Measurements from ENCODE around the gene ANXA2R.
"Not testable (repeated sequence)": the region's sequence is repeated elsewhere in the genome, so short reads cannot be mapped to it uniquely, and the experiment has no call there.

ANXA2R gene

DNA sequence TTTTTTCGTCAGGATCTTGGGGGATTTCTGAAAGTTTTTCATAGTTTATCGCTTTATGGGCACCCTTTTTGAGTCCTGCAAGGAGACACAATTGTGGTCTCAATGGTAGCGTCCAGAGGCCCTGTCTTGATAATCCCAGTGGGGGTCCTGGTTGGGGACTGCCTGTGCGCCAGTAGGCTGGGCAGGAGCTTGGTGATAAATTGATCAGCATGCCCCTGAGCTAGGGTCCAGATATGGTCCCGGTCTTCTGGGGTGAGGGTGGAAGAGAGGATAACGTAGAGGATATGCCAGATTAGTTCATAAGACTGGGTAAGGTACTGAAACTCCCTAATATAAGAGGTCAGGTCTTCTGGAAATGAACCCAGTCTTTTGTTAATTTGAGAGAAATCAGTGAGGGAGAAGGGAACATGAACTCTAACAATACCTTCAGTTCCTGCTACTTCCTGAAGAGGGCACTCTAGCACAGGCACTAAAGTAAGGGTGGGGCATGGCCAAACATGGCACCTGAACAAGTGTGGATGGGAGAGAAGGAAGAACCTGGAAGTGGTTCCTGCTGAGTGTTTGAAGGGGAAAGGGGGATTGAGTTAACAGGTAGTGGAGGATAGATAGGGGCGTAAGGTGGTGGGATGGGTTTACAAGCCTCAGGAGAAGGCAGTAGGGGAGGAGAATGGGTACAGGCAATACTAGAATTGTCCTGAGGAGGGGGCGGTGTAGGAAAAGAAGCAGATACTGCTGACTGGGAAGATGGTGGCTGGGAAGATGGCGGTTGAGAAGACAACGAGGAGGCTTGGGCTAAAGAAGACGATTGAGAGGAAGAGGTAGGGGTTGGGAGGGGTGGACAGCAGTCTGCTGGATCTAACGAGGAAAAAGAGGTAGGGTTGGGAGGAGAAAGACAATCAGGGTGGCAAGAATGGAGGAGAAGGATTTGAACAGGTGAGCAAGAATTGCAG lies 33.8 kb upstream of the ANXA2R start (continued):
- TF ChIP-seq TRIM28 (IDR thresholded peaks at IDR 0.05; ENCODE audit: borderline replicate concordance, low read length) = no peak
- no peak for TF ChIP-seq SP2 (tag by site-specific recombination; IDR thresholded peaks at IDR 0.05)
- TF ChIP-seq, protein P1, sequence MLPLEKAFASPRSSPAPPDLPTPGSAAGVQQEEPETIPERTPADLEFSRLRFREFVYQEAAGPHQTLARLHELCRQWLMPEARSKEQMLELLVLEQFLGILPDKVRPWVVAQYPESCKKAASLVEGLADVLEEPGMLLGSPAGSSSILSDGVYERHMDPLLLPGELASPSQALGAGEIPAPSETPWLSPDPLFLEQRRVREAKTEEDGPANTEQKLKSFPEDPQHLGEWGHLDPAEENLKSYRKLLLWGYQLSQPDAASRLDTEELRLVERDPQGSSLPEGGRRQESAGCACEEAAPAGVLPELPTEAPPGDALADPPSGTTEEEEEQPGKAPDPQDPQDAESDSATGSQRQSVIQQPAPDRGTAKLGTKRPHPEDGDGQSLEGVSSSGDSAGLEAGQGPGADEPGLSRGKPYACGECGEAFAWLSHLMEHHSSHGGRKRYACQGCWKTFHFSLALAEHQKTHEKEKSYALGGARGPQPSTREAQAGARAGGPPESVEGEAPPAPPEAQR (tag by site-specific recombination; IDR thresholded peaks at IDR 0.05) = no peak
- TF ChIP-seq, protein P2, sequence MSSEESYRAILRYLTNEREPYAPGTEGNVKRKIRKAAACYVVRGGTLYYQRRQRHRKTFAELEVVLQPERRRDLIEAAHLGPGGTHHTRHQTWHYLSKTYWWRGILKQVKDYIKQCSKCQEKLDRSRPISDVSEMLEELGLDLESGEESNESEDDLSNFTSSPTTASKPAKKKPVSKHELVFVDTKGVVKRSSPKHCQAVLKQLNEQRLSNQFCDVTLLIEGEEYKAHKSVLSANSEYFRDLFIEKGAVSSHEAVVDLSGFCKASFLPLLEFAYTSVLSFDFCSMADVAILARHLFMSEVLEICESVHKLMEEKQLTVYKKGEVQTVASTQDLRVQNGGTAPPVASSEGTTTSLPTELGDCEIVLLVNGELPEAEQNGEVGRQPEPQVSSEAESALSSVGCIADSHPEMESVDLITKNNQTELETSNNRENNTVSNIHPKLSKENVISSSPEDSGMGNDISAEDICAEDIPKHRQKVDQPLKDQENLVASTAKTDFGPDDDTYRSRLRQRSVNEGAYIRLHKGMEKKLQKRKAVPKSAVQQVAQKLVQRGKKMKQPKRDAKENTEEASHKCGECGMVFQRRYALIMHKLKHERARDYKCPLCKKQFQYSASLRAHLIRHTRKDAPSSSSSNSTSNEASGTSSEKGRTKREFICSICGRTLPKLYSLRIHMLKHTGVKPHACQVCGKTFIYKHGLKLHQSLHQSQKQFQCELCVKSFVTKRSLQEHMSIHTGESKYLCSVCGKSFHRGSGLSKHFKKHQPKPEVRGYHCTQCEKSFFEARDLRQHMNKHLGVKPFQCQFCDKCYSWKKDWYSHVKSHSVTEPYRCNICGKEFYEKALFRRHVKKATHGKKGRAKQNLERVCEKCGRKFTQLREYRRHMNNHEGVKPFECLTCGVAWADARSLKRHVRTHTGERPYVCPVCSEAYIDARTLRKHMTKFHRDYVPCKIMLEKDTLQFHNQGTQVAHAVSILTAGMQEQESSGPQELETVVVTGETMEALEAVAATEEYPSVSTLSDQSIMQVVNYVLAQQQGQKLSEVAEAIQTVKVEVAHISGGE (tag by site-specific recombination; conservative IDR thresholded peaks at IDR 0.05; ENCODE audit: low read depth) = no peak
- no peak for TF ChIP-seq ZNF292 (tag by site-specific recombination; IDR thresholded peaks at IDR 0.05; ENCODE audit: borderline replicate concordance, low read depth)
- no peak for TF ChIP-seq ZNF248 (tag by site-specific recombination; IDR thresholded peaks at IDR 0.05)
- TF ChIP-seq ZNF768 (tag by site-specific recombination; IDR thresholded peaks at IDR 0.05) = no peak
- TF ChIP-seq IKZF3 (tag by site-specific recombination; IDR thresholded peaks at IDR 0.05) = peak; percentile 47; the same call in 1 of the 2 replicates
- TF ChIP-seq ZNF302 (tag by site-specific recombination; IDR thresholded peaks at IDR 0.05; ENCODE audit: low read depth) = no peak
- no peak for TF ChIP-seq KLF10 (tag by site-specific recombination; IDR thresholded peaks at IDR 0.05)
- no peak for TF ChIP-seq ZNF707 (tag by site-specific recombination; IDR thresholded peaks at IDR 0.05)
- TF ChIP-seq SCRT1 (tag by site-specific recombination; IDR thresholded peaks at IDR 0.05; ENCODE audit: borderline replicate concordance) = no peak
- TF ChIP-seq SETDB1 (IDR thresholded peaks at IDR 0.05; ENCODE audit: insufficient read length, low read length) = no peak
- no peak for TF ChIP-seq ZNF354C (tag by site-specific recombination; IDR thresholded peaks at IDR 0.05; ENCODE audit: borderline replicate concordance, low read depth)
- TF ChIP-seq ZNF266 (tag by site-specific recombination; IDR thresholded peaks at IDR 0.05; ENCODE audit: low read depth) = 0 out of 2 replicates have a peak, but pooled peaks have one; percentile 11
- no peak for TF ChIP-seq ZNF335 (tag by site-specific recombination; conservative IDR thresholded peaks at IDR 0.05)
- TF ChIP-seq ZNF366 (tag by site-specific recombination; conservative IDR thresholded peaks at IDR 0.05) = peak; percentile 79
- TF ChIP-seq ZSCAN30 (tag by site-specific recombination; IDR thresholded peaks at IDR 0.05) = no peak
- no peak for TF ChIP-seq ZFP41 (tag by site-specific recombination; IDR thresholded peaks at IDR 0.05; ENCODE audit: borderline replicate concordance)
- no peak for TF ChIP-seq ZNF394 (tag by site-specific recombination; IDR thresholded peaks at IDR 0.05; ENCODE audit: borderline replicate concordance)
- TF ChIP-seq ZNF274 (IDR thresholded peaks at IDR 0.05; ENCODE audit: low read length) = no peak
- TF ChIP-seq ZNF274 (tag by site-specific recombination; IDR thresholded peaks at IDR 0.05; ENCODE audit: borderline replicate concordance) = no peak

DNA sequence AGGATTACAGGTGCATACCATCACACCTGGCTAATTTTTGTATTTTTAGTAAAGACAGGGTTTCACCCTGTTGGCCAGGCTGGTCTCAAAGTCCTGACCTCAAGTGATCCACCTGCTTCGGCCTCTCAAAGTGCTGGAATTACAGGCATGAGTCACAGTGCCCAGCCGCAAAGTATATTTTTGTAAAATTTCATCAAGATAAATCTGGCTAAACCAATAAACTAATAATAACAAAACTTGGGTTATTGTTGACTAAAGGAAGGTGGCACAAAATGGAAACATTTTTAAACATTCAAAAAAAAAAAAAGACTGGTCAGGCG lies 29.2 kb upstream of the ANXA2R start:
- POLR2A ChIA-PET; H3K4me3 ChIP-seq (ENCODE audit: low read depth, low read length); H3K27ac ChIP-seq (ENCODE audit: extremely low read depth, low read depth, low read length); H3K4me1 ChIP-seq (ENCODE audit: control insufficient read depth, insufficient read depth, low read length); H3K9me3 ChIP-seq (ENCODE audit: control insufficient read depth, insufficient read depth, low read depth, low read length): not testable (repeated sequence)
- CTCF ChIA-PET = interaction anchor here (0.7 to 1.5 kb wide), 2 partner anchors 50 to 158 kb away, joined by 3 to 5 read pairs; no protein-coding TSS in a partner anchor
- H3K36me3 ChIP-seq (ENCODE audit: control insufficient read depth in 2 of 2, insufficient read depth in 1 of 2, low read length in 2 of 2) = peaks cover 16 to 19% of the 10 kb centered on the region in 2 experiments; a peak in 2 of 3 replicates

Measured in HEK293 (cell line).